Ascending aorta (tissue), 2 donors: ENCODE results near the gene BTLA. TPM values are rescaled to one million over a fixed set of nuclear protein-coding genes. Genes with fewer than 3 reads are reported as not detected.
A peak's percentile ranks its signal among the peaks of the same experiment; 100 is the strongest.
"Not testable (repeated sequence)": the region's sequence is repeated elsewhere in the genome, so short reads cannot be mapped to it uniquely, and the experiment has no call there.

Experiments used
- DNase-seq, 2 donors: peaks; one replicate each; pipeline ENCODE4 v3.0.0-alpha.2; 2019; ENCODE audit warnings: low spot score in 2 of 2
- H3K27ac ChIP-seq, 2 donors: fragments of 200-600 bp; sonication (generic); one replicate each; pipeline ENCODE4 v1.5.1; 2016 to 2017; ENCODE audit warnings: mild to moderate bottlenecking in 1 of 2
- H3K27me3 ChIP-seq: fragments of 200-600 bp; sonication (generic); one replicate; pipeline ENCODE4 v1.5.1; 2017
- H3K36me3 ChIP-seq, 2 donors: fragments of 200-600 bp; sonication (generic); one replicate each; pipeline ENCODE4 v1.5.1; 2016
- H3K4me1 ChIP-seq, 2 donors: fragments of 200-600 bp; sonication (generic); one replicate each; pipeline ENCODE4 v1.5.1; 2016 to 2017; ENCODE audit warnings: mild to moderate bottlenecking in 1 of 2
- H3K4me3 ChIP-seq, 2 donors: fragments of 200-600 bp; sonication (generic); one replicate each; pipeline ENCODE4 v1.5.1; 2016 to 2017; ENCODE audit warnings: mild to moderate bottlenecking in 1 of 2
- H3K9me3 ChIP-seq, 2 donors: fragments of 200-600 bp; sonication (generic); one replicate each; pipeline ENCODE4 v1.5.1; 2016
- CTCF ChIP-seq, 3 experiments: fragments of 200-600 bp in 2 of 3; fragments of 450-650 bp in 1 of 3; sonication (generic) in 2 of 3; IDR thresholded peaks; one replicate each; pipeline ENCODE4 v1.5.1; 2016 to 2019; ENCODE audit warnings: antibody characterized with exemption in 3 of 3, mild to moderate bottlenecking in 1 of 3, moderate library complexity in 1 of 3
- intact Hi-C: fragments of 100-400 bp; cut with DNase I; formaldehyde crosslinking; loops from one replicate; pipeline ENCODE4 v1.15.1; 2023
- total RNA-seq: library from RNA; depleted of rRNA; stranded (reverse); fragments of >200 nt; gene quantifications from one replicate; pipeline ENCODE4 v1.1.0, GENCODE V29; 2016

Gene BTLA
- not detected for total RNA-seq

DNA sequence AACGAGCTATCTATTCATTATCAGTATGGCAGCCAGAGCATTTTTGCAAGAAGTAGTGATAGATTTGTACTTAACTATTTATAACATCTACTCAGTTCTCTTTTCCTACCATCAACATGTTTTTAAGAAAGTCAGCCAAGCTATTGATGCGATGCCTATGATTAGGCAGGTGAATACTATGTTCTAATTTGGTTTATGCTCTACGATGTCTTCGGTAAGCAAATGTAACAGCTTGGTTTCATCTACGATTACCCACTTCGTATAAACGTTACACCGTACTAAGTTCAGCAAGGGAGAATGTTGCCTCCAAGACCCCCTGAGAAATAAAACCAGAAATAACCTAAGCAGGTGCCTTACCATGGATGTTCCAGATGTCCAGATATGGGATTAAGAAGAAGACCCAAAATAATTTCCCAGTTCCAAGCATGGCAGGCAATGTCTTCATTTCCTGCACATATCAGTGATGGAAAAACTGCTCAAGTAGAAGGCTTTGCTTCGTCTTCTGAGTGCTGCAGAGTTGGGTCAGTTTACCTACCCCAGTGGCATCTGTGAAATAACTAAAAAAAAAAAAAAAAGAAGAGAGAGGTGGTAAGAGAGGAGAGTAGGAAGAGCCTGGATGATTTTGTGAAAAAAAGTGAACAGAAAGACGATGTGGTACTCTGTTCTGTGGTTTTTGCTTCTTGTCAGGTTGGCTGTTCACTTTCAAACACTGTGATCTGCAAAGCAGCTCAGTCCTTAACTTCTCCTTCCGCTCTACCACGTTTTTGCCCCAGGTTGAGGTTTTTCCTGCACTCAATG is at the start of gene BTLA:
BTLA (minus strand) TSS at position 559 of the 798 bp plus-strand sequence; CDS start at position 445, 114 bp downstream.
- Histone ChIP-seq H3K27me3 (no peaks in the 10 kb centered on the region), H3K36me3 (no peaks in the 10 kb centered on the region), H3K4me1 (no peaks in the 10 kb centered on the region), H3K4me3 (no peak within 1 kb of the TSS), H3K9me3 (no peaks in the 10 kb centered on the region), H3K27ac (no peak within 1 kb of the TSS)
- DNase-seq = no peak
- TF ChIP-seq CTCF (IDR thresholded peaks at IDR 0.05) = no peak
- intact Hi-C loops = no loop called here

- H3K9me3 ChIP-seq = no peaks in the 10 kb centered on the region
- no peaks in the 10 kb centered on the region for H3K27me3 ChIP-seq
- DNase-seq = no peak
- TF ChIP-seq CTCF (IDR thresholded peaks at IDR 0.05) = no peak
- peaks cover 15 to 30% of the 10 kb centered on the region in 2 donors for H3K36me3 ChIP-seq
- intact Hi-C loops = no loop called here
- no peak overlapping the region for H3K4me3 ChIP-seq
- H3K27ac ChIP-seq = no peak overlapping the region
- no peaks in the 10 kb centered on the region for H3K4me1 ChIP-seq
Measured at GRCh38 chr3:112546216-112546759, 47.0 kb upstream of the BTLA start.

DNA sequence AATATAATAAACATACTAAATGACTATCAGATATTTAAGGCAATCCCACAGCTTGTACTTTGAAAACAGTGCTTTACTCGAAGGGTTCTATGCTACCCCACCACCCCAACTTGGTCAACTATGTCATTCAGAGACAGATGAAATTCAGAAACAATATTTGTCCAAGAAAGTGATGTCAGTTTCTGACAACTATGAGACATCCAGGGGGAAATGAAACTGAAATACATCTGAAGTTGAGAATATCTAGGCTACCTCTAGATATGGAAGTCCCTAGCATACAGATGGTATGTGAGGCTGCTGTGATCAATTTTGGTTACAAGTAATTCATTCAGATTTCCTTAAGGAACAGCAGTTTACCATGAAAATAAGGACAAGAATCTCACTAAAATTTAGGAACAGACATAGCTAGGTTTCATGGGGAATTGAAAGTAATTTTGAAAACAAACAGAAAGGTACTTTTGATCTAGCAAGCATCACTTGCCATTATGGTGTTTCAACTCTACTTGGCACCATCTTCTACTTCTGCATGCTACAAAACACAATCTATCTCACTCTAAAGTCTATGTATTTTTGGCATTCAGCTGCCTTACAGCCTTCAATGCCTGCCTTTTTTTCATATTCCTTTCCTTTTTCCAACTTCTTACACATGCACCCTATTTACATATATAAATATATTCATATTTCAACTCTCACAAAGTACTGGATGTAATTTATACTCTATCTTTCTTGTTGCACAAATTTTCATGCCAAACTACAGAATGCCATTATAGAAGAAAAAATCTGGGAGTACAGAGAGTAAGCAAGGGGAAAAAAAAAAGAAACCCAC is 40.8 kb upstream of the BTLA start:
- no peak for DNase-seq
- Histone ChIP-seq H3K4me3 (no peak overlapping the region), H3K27me3 (no peaks in the 10 kb centered on the region), H3K9me3 (no peaks in the 10 kb centered on the region), H3K36me3 (peaks cover 6 to 33% of the 10 kb centered on the region in 2 donors), H3K27ac (no peak overlapping the region), H3K4me1 (no peaks in the 10 kb centered on the region)
- intact Hi-C loops = no loop called here
- no peak for TF ChIP-seq CTCF (IDR thresholded peaks at IDR 0.05)

- intact Hi-C loops = loop anchor here (5.0 kb wide), 1 partner anchor 239 kb away; the partner anchor contains the start of gene SLC9C1
- no peak for DNase-seq
- Histone ChIP-seq H3K36me3 (peaks cover 26 to 59% of the 10 kb centered on the region in 2 donors), H3K27ac (no peak overlapping the region), H3K9me3 (no peaks in the 10 kb centered on the region), H3K4me1 (no peaks in the 10 kb centered on the region), H3K27me3 (no peaks in the 10 kb centered on the region), H3K4me3 (no peak overlapping the region)
- TF ChIP-seq CTCF (IDR thresholded peaks at IDR 0.05) = peak; percentile 28 to 45 (median 37)
Measured at GRCh38 chr3:112531358-112531781, 32.1 kb upstream of the BTLA start.

- Histone ChIP-seq H3K4me3 (no peak overlapping the region), H3K4me1 (no peaks in the 10 kb centered on the region), H3K27ac (no peak overlapping the region), H3K36me3 (peaks cover 26 to 51% of the 10 kb centered on the region in 2 donors), H3K9me3 (no peaks in the 10 kb centered on the region), H3K27me3 (no peaks in the 10 kb centered on the region)
- no peak for TF ChIP-seq CTCF (IDR thresholded peaks at IDR 0.05)
- no peak for DNase-seq
- intact Hi-C loops = loop anchor here (5.0 kb wide), 1 partner anchor 238 kb away; the partner anchor contains the start of gene SLC9C1
Measured at GRCh38 chr3:112530573-112530972, 31.3 kb upstream of the BTLA start.

GRCh38 chr3:112524127-112524526 is 24.9 kb upstream of the BTLA start:
- H3K4me3 ChIP-seq, intact Hi-C loops, H3K27ac ChIP-seq, H3K27me3 ChIP-seq, H3K4me1 ChIP-seq, H3K9me3 ChIP-seq, DNase-seq: not testable (repeated sequence)
- H3K36me3 ChIP-seq = peaks cover 11 to 12% of the 10 kb centered on the region in 2 donors
